Measurements from ENCODE around the gene ST7L. TPM values are rescaled to one million over a fixed set of nuclear protein-coding genes. Genes with fewer than 3 reads are reported as not detected.

ST7L gene
- polyA plus RNA-seq, 4 donors, result 6.3 to 17.0 (median 13.5) TPM

DNA sequence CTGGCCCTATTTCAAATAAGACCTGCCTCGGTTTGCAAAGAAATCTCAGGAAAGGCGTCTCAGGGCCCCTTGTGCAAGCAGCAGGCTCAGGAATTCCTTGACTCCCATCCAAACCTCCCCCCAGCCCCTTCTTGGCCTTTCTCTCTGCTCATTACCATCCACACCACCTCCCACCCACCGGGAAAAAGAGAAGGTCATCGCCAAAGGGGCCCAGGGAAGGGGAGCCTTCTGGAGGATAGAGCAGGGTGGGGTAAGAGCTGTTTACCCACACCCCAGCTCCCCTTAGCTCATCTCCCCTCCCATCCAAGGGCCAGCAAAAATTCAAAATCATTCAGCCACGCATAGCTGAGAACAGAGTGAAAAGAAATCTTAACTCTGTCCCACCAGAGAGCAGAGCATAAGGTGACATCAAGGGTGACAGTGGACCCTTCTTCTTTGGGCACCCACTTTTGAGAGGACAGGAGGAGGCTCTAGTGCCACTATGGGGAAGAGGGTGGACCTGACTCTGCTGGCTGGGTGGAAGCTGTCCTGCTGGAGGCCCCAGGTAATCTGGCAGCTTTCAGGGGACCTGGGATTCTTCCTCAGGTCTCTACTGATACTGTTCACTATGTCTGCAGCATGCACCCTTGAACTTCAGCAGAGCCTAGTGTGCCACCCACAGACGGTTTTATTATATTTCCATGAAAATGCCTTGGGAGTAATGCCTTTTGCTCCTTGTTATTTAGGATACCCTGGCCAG is 114.1 kb downstream of the ST7L start:
- no peak for DNase-seq
- H3K27ac ChIP-seq (ENCODE audit: low read depth in 1 of 3, low read length in 2 of 3), result no peak overlapping the region
- peaks cover 0 to 39% (median 4%) of the 10 kb centered on the region in 3 donors for H3K4me1 ChIP-seq (ENCODE audit: control insufficient read depth in 3 of 3, insufficient read depth in 2 of 3, low read depth in 1 of 3, low read length in 2 of 3)
- H3K27me3 ChIP-seq (ENCODE audit: control insufficient read depth in 3 of 3, insufficient read depth in 3 of 3, low read length in 3 of 3), result peaks cover 0 to 61% (median 0%) of the 10 kb centered on the region in 3 donors
- 44 to 57% (median 48%) methylated on average over 6 of the region's 6 CpGs for WGBS, 3 donors
- no peak for FAIRE-seq
- H3K9me3 ChIP-seq (ENCODE audit: control insufficient read depth in 2 of 2, insufficient read depth in 1 of 2, low read depth in 1 of 2, low read length in 1 of 2), result no peaks in the 10 kb centered on the region
- H3K4me3 ChIP-seq (ENCODE audit: low read depth in 1 of 3, low read length in 3 of 3), result no peak overlapping the region
- H3K36me3 ChIP-seq (ENCODE audit: control insufficient read depth in 3 of 3, insufficient read depth in 2 of 3, low read depth in 1 of 3, low read length in 3 of 3), result peaks cover 0 to 2% (median 0%) of the 10 kb centered on the region in 3 donors

DNA sequence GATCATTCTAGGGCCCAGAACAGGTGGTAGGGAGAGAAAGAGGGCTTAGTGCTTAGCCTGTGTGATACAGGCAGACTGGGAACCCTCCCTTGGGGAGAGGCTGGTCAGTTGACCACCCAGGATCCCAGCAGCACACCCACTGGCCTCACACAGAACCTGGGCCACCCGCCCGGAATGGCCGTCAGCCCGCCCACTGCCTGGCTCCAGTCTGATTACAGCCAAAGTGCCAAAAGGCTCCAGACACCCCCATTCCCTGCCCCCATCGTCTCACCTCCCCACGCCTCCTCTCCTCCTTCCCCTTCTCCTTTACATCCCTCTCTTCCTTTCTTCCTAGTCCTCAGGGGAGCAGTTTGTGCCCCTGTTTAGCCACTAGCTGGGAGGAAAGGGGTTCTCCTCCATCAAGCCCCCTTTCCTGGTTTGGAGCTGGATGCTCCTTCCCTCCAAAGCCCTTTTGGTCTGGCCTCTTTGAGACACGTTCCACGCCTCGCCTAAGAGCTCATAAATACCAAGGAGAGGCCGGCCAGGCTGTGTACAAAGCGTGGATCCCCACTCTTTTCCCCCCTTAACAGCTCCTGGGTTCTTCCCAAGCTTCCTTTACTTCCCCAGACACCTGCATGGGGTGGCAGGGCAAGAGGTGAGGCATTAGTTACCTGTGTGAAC is 114.8 kb downstream of the ST7L start:
- H3K27me3 ChIP-seq (ENCODE audit: control insufficient read depth in 3 of 3, insufficient read depth in 3 of 3, low read length in 3 of 3), result peaks cover 0 to 54% (median 0%) of the 10 kb centered on the region in 3 donors
- WGBS, 3 donors, result 53 to 60% (median 60%) methylated on average over 11 of the region's 11 CpGs
- H3K4me3 ChIP-seq (ENCODE audit: low read depth in 1 of 3, low read length in 3 of 3), result no peak overlapping the region
- H3K4me1 ChIP-seq (ENCODE audit: control insufficient read depth in 3 of 3, insufficient read depth in 2 of 3, low read depth in 1 of 3, low read length in 2 of 3), result peaks cover 0 to 33% (median 4%) of the 10 kb centered on the region in 3 donors
- H3K9me3 ChIP-seq (ENCODE audit: control insufficient read depth in 2 of 2, insufficient read depth in 1 of 2, low read depth in 1 of 2, low read length in 1 of 2), result no peaks in the 10 kb centered on the region
- no peak for FAIRE-seq
- no peak overlapping the region for H3K27ac ChIP-seq (ENCODE audit: low read depth in 1 of 3, low read length in 2 of 3)
- H3K36me3 ChIP-seq (ENCODE audit: control insufficient read depth in 3 of 3, insufficient read depth in 2 of 3, low read depth in 1 of 3, low read length in 3 of 3), result peaks cover 0 to 2% (median 0%) of the 10 kb centered on the region in 3 donors
- no peak for DNase-seq

DNA sequence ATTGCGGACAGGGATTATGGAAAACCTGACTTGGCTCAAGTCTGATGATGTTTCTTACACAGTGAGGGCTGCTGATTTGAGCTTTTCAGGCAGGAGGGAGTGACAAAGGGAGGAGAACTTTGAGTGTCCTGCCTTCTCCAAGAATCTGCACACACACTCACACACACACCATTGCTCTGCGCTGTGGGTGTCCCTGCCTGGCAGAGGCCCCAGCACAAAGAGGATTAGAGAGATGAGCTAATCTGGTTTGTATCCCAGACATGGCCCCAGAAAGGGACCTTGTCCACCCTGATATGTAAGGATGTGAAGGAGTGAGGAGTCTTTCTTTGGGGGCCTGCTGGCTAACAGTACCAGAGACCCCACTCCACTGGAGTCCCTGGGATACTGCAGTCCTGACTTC is 116.1 kb downstream of the ST7L start:
- FAIRE-seq, result no peak
- 69 to 95% (median 75%) methylated on average over 2 of the region's 2 CpGs for WGBS, 3 donors
- no peak overlapping the region for H3K27ac ChIP-seq (ENCODE audit: low read depth in 1 of 3, low read length in 2 of 3)
- H3K36me3 ChIP-seq (ENCODE audit: control insufficient read depth in 3 of 3, insufficient read depth in 2 of 3, low read depth in 1 of 3, low read length in 3 of 3), result no peaks in the 10 kb centered on the region
- peaks cover 0 to 43% (median 0%) of the 10 kb centered on the region in 3 donors for H3K27me3 ChIP-seq (ENCODE audit: control insufficient read depth in 3 of 3, insufficient read depth in 3 of 3, low read length in 3 of 3)
- DNase-seq, result no peak
- H3K9me3 ChIP-seq (ENCODE audit: control insufficient read depth in 2 of 2, insufficient read depth in 1 of 2, low read depth in 1 of 2, low read length in 1 of 2), result no peaks in the 10 kb centered on the region
- H3K4me3 ChIP-seq (ENCODE audit: low read depth in 1 of 3, low read length in 3 of 3), result no peak overlapping the region
- peaks cover 0 to 26% (median 4%) of the 10 kb centered on the region in 3 donors for H3K4me1 ChIP-seq (ENCODE audit: control insufficient read depth in 3 of 3, insufficient read depth in 2 of 3, low read depth in 1 of 3, low read length in 2 of 3)

DNA sequence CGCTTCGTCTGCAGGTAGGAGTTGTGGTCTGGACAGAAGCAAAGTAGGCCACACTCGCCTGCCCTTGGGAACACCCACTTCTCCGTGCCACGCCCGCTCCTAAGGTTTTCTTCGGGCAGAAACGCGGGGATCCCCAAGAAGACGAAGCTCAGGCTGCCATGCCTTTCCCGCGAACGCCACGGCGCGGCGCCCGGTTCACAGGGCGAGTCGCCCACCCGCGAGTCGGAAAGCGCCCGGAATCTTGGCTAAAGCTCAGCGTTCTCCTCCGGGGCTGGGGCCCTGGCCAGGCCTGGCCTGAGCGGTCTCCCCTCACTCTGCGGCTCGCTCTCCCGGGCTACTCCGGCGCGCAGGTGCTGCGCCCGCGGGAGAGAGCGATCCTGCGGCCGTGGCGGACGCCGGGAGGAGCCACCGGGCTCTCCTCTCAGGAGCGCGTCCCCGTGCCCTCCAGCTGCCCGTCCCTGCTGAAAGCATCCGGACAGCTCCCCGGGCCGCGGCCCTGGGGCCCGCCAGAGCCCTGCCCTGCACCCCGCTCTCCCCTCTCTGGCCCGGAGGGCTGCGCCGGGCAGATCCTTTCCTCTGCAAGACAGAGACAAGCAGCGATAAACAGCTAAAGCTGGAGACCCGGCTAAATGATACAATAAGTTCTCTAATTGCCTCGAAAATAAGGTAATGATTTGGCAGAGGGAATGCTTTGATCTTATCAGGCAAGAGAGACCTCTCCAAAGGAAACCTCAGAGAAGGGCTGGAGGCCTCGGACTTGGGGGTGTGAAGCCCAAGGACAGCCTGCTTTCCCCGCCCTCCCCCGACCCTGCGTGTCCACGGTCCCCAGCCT is 116.9 kb downstream of the ST7L start:
- Histone ChIP-seq H3K27me3 (ENCODE audit: control insufficient read depth in 3 of 3, insufficient read depth in 3 of 3, low read length in 3 of 3) (peaks cover 0 to 35% (median 0%) of the 10 kb centered on the region in 3 donors), H3K27ac (ENCODE audit: low read depth in 1 of 3, low read length in 2 of 3) (no peak overlapping the region), H3K36me3 (ENCODE audit: control insufficient read depth in 3 of 3, insufficient read depth in 2 of 3, low read depth in 1 of 3, low read length in 3 of 3) (no peaks in the 10 kb centered on the region), H3K4me3 (ENCODE audit: low read depth in 1 of 3, low read length in 3 of 3) (peak overlapping the region; percentile 20 to 59 (median 47)), H3K4me1 (ENCODE audit: control insufficient read depth in 3 of 3, insufficient read depth in 2 of 3, low read depth in 1 of 3, low read length in 2 of 3) (peaks cover 0 to 24% (median 4%) of the 10 kb centered on the region in 3 donors), H3K9me3 (ENCODE audit: control insufficient read depth in 2 of 2, insufficient read depth in 1 of 2, low read depth in 1 of 2, low read length in 1 of 2) (no peaks in the 10 kb centered on the region)
- DNase-seq (peak; percentile 77 to 83), FAIRE-seq (no peak)
- WGBS, 3 donors, result 3% methylated on average over 61 to 65 of the region's 65 CpGs

DNA sequence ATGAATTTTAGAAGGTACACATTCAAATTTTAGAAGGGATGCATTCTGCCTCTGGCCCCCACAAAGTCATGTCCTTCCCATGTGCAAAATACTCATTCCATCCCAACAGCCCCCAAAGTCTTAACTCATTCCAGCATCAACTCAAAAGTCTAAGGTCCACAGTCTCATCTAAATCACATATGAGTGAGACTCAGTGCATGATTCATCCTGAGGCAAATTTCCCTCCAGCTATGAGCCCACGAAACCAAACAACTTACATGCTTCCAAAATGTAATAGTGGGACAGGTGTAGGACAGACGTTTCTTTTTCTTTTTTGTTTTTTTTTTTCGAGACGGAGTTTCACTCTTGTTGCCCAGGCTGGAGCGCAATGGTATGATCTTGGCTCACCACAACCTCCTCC is 122.7 kb downstream of the ST7L start:
- no peaks in the 10 kb centered on the region for H3K9me3 ChIP-seq (ENCODE audit: control insufficient read depth in 2 of 2, insufficient read depth in 1 of 2, low read depth in 1 of 2, low read length in 1 of 2)
- H3K27me3 ChIP-seq (ENCODE audit: control insufficient read depth in 3 of 3, insufficient read depth in 3 of 3, low read length in 3 of 3), result peaks cover 0 to 6% (median 0%) of the 10 kb centered on the region in 3 donors
- H3K36me3 ChIP-seq (ENCODE audit: control insufficient read depth in 3 of 3, insufficient read depth in 2 of 3, low read depth in 1 of 3, low read length in 3 of 3), result no peaks in the 10 kb centered on the region
- DNase-seq, result no peak
- no peak for FAIRE-seq
- H3K4me1 ChIP-seq (ENCODE audit: control insufficient read depth in 3 of 3, insufficient read depth in 2 of 3, low read depth in 1 of 3, low read length in 2 of 3), result peaks cover 0 to under 1% (median 0%) of the 10 kb centered on the region in 3 donors
- WGBS, 3 donors, result 81 to 85% (median 84%) methylated on average over 5 of the region's 5 CpGs
- H3K4me3 ChIP-seq (ENCODE audit: low read depth in 1 of 3, low read length in 3 of 3), result no peak overlapping the region
- H3K27ac ChIP-seq (ENCODE audit: low read depth in 1 of 3, low read length in 2 of 3), result no peak overlapping the region

DNA sequence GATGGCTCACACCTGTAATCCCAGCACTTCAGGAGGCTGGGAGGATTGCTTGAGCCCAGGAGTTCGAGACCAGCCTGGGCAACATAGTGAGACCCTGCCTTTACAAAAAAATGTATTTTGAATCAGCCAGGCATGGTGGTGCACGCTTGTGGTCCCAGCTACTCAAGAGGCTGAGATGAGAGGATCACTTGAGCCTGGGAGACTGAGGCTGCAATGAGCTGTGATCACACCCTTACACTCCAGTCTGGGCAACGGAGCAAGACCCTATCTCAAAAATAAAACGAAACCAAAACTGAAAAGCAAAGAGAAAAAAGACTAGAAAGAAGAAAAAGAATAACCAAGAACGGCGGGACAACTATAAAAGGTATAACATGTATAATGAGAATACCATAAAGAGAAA is 125.6 kb downstream of the ST7L start:
- no peaks in the 10 kb centered on the region for H3K36me3 ChIP-seq (ENCODE audit: control insufficient read depth in 3 of 3, insufficient read depth in 2 of 3, low read depth in 1 of 3, low read length in 3 of 3)
- FAIRE-seq, result no peak
- H3K4me3 ChIP-seq (ENCODE audit: low read depth in 1 of 3, low read length in 3 of 3), result no peak overlapping the region
- no peaks in the 10 kb centered on the region for H3K9me3 ChIP-seq (ENCODE audit: control insufficient read depth in 2 of 2, insufficient read depth in 1 of 2, low read depth in 1 of 2, low read length in 1 of 2)
- H3K27me3 ChIP-seq (ENCODE audit: control insufficient read depth in 3 of 3, insufficient read depth in 3 of 3, low read length in 3 of 3), result no peaks in the 10 kb centered on the region
- 71 to 91% (median 85%) methylated on average over 6 of the region's 6 CpGs for WGBS, 3 donors
- H3K27ac ChIP-seq (ENCODE audit: low read depth in 1 of 3, low read length in 2 of 3), result no peak overlapping the region
- H3K4me1 ChIP-seq (ENCODE audit: control insufficient read depth in 3 of 3, insufficient read depth in 2 of 3, low read depth in 1 of 3, low read length in 2 of 3), result no peaks in the 10 kb centered on the region
- no peak for DNase-seq

DNA sequence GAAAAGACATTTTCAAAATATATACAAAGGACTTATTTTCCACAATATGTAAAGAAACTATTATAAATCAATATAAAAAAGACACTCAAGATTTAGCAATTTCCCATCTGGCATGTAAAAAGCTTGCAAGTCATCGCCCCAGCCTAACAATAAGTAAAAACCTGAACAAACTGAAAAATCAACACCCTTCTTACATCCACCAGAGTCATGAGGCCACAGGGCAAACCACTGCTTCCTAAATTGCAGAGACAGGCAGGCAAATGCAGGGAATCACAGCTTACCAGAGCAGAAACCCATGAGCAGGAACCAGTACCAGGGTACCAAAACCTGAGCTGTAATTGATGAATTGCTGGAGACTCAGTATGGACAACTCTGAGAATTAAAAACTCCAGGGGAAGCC is 126.9 kb downstream of the ST7L start:
- DNase-seq (no peak), FAIRE-seq (no peak)
- Histone ChIP-seq H3K9me3 (ENCODE audit: control insufficient read depth in 2 of 2, insufficient read depth in 1 of 2, low read depth in 1 of 2, low read length in 1 of 2) (no peaks in the 10 kb centered on the region), H3K27me3 (ENCODE audit: control insufficient read depth in 3 of 3, insufficient read depth in 3 of 3, low read length in 3 of 3) (no peaks in the 10 kb centered on the region), H3K36me3 (ENCODE audit: control insufficient read depth in 3 of 3, insufficient read depth in 2 of 3, low read depth in 1 of 3, low read length in 3 of 3) (no peaks in the 10 kb centered on the region), H3K4me1 (ENCODE audit: control insufficient read depth in 3 of 3, insufficient read depth in 2 of 3, low read depth in 1 of 3, low read length in 2 of 3) (no peaks in the 10 kb centered on the region), H3K27ac (ENCODE audit: low read depth in 1 of 3, low read length in 2 of 3) (no peak overlapping the region), H3K4me3 (ENCODE audit: low read depth in 1 of 3, low read length in 3 of 3) (no peak overlapping the region)
- 72 to 95% (median 90%) methylated on average over 1 of the region's 1 CpG for WGBS, 3 donors

DNA sequence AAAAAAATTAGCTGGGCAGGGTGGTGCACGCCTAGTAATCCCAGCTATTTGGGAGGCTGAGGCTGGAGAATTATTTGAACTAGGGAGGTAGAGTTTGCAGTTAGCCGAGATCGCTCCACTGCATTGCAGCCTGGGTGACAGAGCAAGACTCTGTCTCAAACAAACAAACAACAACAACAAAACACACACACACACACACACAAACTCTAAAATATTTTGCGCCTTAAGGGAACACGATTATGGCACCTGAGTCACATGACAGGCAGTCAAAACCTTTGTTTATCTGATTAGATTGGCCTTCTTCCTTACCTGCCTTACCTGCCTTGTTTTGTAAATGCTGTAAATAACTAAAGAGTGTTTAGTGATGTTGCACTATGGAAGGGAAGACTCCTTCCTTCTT is 130.8 kb downstream of the ST7L start:
- H3K36me3 ChIP-seq (ENCODE audit: control insufficient read depth in 3 of 3, insufficient read depth in 2 of 3, low read depth in 1 of 3, low read length in 3 of 3), result no peaks in the 10 kb centered on the region
- H3K9me3 ChIP-seq (ENCODE audit: control insufficient read depth in 2 of 2, insufficient read depth in 1 of 2, low read depth in 1 of 2, low read length in 1 of 2), result no peaks in the 10 kb centered on the region
- H3K4me3 ChIP-seq (ENCODE audit: low read depth in 1 of 3, low read length in 3 of 3), result no peak overlapping the region
- no peak overlapping the region for H3K27ac ChIP-seq (ENCODE audit: low read depth in 1 of 3, low read length in 2 of 3)
- no peaks in the 10 kb centered on the region for H3K27me3 ChIP-seq (ENCODE audit: control insufficient read depth in 3 of 3, insufficient read depth in 3 of 3, low read length in 3 of 3)
- H3K4me1 ChIP-seq (ENCODE audit: control insufficient read depth in 3 of 3, insufficient read depth in 2 of 3, low read depth in 1 of 3, low read length in 2 of 3), result no peaks in the 10 kb centered on the region
- DNase-seq, result no peak
- WGBS, 3 donors, result 92 to 93% (median 93%) methylated on average over 5 of the region's 5 CpGs
- no peak for FAIRE-seq
